Activated T-helper 2 cell treated with anti-CD3 and anti-CD28 coated beads, Interferon-gamma antibody, Interleukin-2, Interleukin-4, amounts not matched to agents 10 μg/mL and 5 μg/mL and 100 μg/mL, durations not matched to agents 14 hours and 24 hours and 36 hours (primary cell): ENCODE data around the gene LAMA3. TPM values are rescaled to one million over a fixed set of nuclear protein-coding genes. Genes with fewer than 3 reads are reported as not detected.

Source experiments
- DNase-seq: peaks from one replicate; pipeline ENCODE4 v3.0.0; 2021; ENCODE audit warnings: low spot score
- H3K27ac Mint-ChIP-seq: one replicate; pipeline ENCODE4 v1.8.0; 2021; ENCODE audit warnings: mixed read lengths
- H3K27me3 Mint-ChIP-seq: one replicate; pipeline ENCODE4 v1.8.0; 2021; ENCODE audit warnings: low read depth, mixed read lengths
- H3K36me3 Mint-ChIP-seq: one replicate; pipeline ENCODE4 v1.8.0; 2021; ENCODE audit warnings: low read depth, mixed read lengths
- H3K4me1 Mint-ChIP-seq: one replicate; pipeline ENCODE4 v1.8.0; 2021; ENCODE audit warnings: low read depth, mixed read lengths
- H3K4me3 Mint-ChIP-seq: one replicate; pipeline ENCODE4 v1.8.0; 2021; ENCODE audit warnings: low read depth, mild to moderate bottlenecking, moderate library complexity, mixed read lengths
- H3K9me3 Mint-ChIP-seq: one replicate; pipeline ENCODE4 v1.8.0; 2021; ENCODE audit warnings: mixed read lengths
- intact Hi-C: fragments of 100-400 bp; cut with micrococcal nuclease; formaldehyde crosslinking; loops from one replicate; pipeline ENCODE4 v1.15.1; 2023
- total RNA-seq: library from RNA; stranded (reverse); gene quantifications from 2 replicates; pipeline ENCODE4 v1.2.3, GENCODE V29; 2022

LAMA3 gene
- total RNA-seq, 1 donor from 2014 or later, result not detected

GRCh38 chr18:23718243-23718720 is 29.0 kb downstream of the LAMA3 start:
- intact Hi-C loops, result no loop called here
- no peak overlapping the region for H3K27ac Mint-ChIP-seq
- H3K4me1 Mint-ChIP-seq, result peaks cover 3% of the 10 kb centered on the region
- no peaks in the 10 kb centered on the region for H3K9me3 Mint-ChIP-seq
- no peak for DNase-seq
- no peaks in the 10 kb centered on the region for H3K36me3 Mint-ChIP-seq
- peaks cover 36% of the 10 kb centered on the region for H3K27me3 Mint-ChIP-seq
- H3K4me3 Mint-ChIP-seq, result no peak overlapping the region

- DNase-seq, result no peak
- intact Hi-C loops, result no loop called here
- Mint-ChIP-seq H3K36me3 (no peaks in the 10 kb centered on the region), H3K4me3 (no peak overlapping the region), H3K27me3 (peaks cover 39% of the 10 kb centered on the region), H3K9me3 (no peaks in the 10 kb centered on the region), H3K4me1 (peaks cover 1% of the 10 kb centered on the region), H3K27ac (no peak overlapping the region)
Observed at GRCh38 chr18:23718731-23719130, 29.5 kb downstream of the LAMA3 start.

- Mint-ChIP-seq H3K4me1 (peaks cover 1% of the 10 kb centered on the region), H3K27ac (no peak overlapping the region), H3K27me3 (peaks cover 44% of the 10 kb centered on the region), H3K4me3 (no peak overlapping the region), H3K9me3 (no peaks in the 10 kb centered on the region), H3K36me3 (no peaks in the 10 kb centered on the region)
- no peak for DNase-seq
- intact Hi-C loops, result no loop called here
Observed at GRCh38 chr18:23719634-23720201, 30.5 kb downstream of the LAMA3 start.

- peaks cover 1% of the 10 kb centered on the region for H3K4me1 Mint-ChIP-seq
- no peak for DNase-seq
- no peaks in the 10 kb centered on the region for H3K36me3 Mint-ChIP-seq
- intact Hi-C loops, result no loop called here
- peaks cover 38% of the 10 kb centered on the region for H3K27me3 Mint-ChIP-seq
- no peak overlapping the region for H3K27ac Mint-ChIP-seq
- no peaks in the 10 kb centered on the region for H3K9me3 Mint-ChIP-seq
- H3K4me3 Mint-ChIP-seq, result no peak overlapping the region
Observed at GRCh38 chr18:23721696-23722480, 32.6 kb downstream of the LAMA3 start.

- no peak for DNase-seq
- H3K36me3 Mint-ChIP-seq, result no peaks in the 10 kb centered on the region
- no peak overlapping the region for H3K27ac Mint-ChIP-seq
- peaks cover 38% of the 10 kb centered on the region for H3K27me3 Mint-ChIP-seq
- H3K9me3 Mint-ChIP-seq, result no peaks in the 10 kb centered on the region
- H3K4me3 Mint-ChIP-seq, result no peak overlapping the region
- peaks cover 1% of the 10 kb centered on the region for H3K4me1 Mint-ChIP-seq
- intact Hi-C loops, result no loop called here
Observed at GRCh38 chr18:23722646-23723045, 33.4 kb downstream of the LAMA3 start.

GRCh38 chr18:23723121-23723520 is 33.9 kb downstream of the LAMA3 start:
- no peaks in the 10 kb centered on the region for H3K9me3 Mint-ChIP-seq
- H3K27me3 Mint-ChIP-seq, result peaks cover 38% of the 10 kb centered on the region
- no peaks in the 10 kb centered on the region for H3K4me1 Mint-ChIP-seq
- H3K4me3 Mint-ChIP-seq, result no peak overlapping the region
- H3K36me3 Mint-ChIP-seq, result no peaks in the 10 kb centered on the region
- no peak for DNase-seq
- intact Hi-C loops, result no loop called here
- no peak overlapping the region for H3K27ac Mint-ChIP-seq

GRCh38 chr18:23724681-23725080 is 35.4 kb downstream of the LAMA3 start:
- Mint-ChIP-seq H3K4me3 (no peak overlapping the region), H3K9me3 (no peaks in the 10 kb centered on the region), H3K27me3 (peaks cover 36% of the 10 kb centered on the region), H3K36me3 (no peaks in the 10 kb centered on the region), H3K27ac (no peak overlapping the region), H3K4me1 (no peaks in the 10 kb centered on the region)
- intact Hi-C loops, result no loop called here
- DNase-seq, result no peak

GRCh38 chr18:23725351-23725750 is 36.1 kb downstream of the LAMA3 start:
- H3K27ac Mint-ChIP-seq, result no peak overlapping the region

GRCh38 chr18:23725827-23726661 is 36.8 kb downstream of the LAMA3 start:
- Mint-ChIP-seq H3K4me1 (no peaks in the 10 kb centered on the region), H3K4me3 (no peak overlapping the region), H3K36me3 (no peaks in the 10 kb centered on the region), H3K27me3 (peaks cover 38% of the 10 kb centered on the region), H3K9me3 (no peaks in the 10 kb centered on the region), H3K27ac (no peak overlapping the region)
- no peak for DNase-seq
- intact Hi-C loops, result no loop called here

More at GRCh38 chr18:23725351-23725750, 36.1 kb downstream of the LAMA3 start:
- Mint-ChIP-seq H3K4me1 (no peaks in the 10 kb centered on the region), H3K9me3 (no peaks in the 10 kb centered on the region), H3K4me3 (no peak overlapping the region), H3K27me3 (peaks cover 37% of the 10 kb centered on the region), H3K36me3 (no peaks in the 10 kb centered on the region)
- DNase-seq, result no peak
- intact Hi-C loops, result no loop called here

- Mint-ChIP-seq H3K4me1 (no peaks in the 10 kb centered on the region), H3K27ac (no peak overlapping the region), H3K9me3 (no peaks in the 10 kb centered on the region), H3K4me3 (no peak overlapping the region), H3K36me3 (no peaks in the 10 kb centered on the region), H3K27me3 (peaks cover 31% of the 10 kb centered on the region)
- DNase-seq, result no peak
- intact Hi-C loops, result no loop called here
Observed at GRCh38 chr18:23727707-23728493, 38.6 kb downstream of the LAMA3 start.

GRCh38 chr18:23730857-23731256 is 41.6 kb downstream of the LAMA3 start:
- no peaks in the 10 kb centered on the region for H3K9me3 Mint-ChIP-seq
- H3K4me3 Mint-ChIP-seq, result no peak overlapping the region
- no peaks in the 10 kb centered on the region for H3K4me1 Mint-ChIP-seq
- peaks cover 29% of the 10 kb centered on the region for H3K27me3 Mint-ChIP-seq
- no peaks in the 10 kb centered on the region for H3K36me3 Mint-ChIP-seq
- intact Hi-C loops, result no loop called here
- H3K27ac Mint-ChIP-seq, result no peak overlapping the region
- DNase-seq, result no peak

GRCh38 chr18:23731861-23732260 is 42.6 kb downstream of the LAMA3 start:
- no peak overlapping the region for H3K4me3 Mint-ChIP-seq
- no peak for DNase-seq
- no peaks in the 10 kb centered on the region for H3K9me3 Mint-ChIP-seq
- peaks cover 35% of the 10 kb centered on the region for H3K27me3 Mint-ChIP-seq
- no peak overlapping the region for H3K27ac Mint-ChIP-seq
- intact Hi-C loops, result no loop called here
- no peaks in the 10 kb centered on the region for H3K36me3 Mint-ChIP-seq
- H3K4me1 Mint-ChIP-seq, result no peaks in the 10 kb centered on the region
